T-helper 17 cell (primary cell): Measurements from ENCODE around the gene ZNF600. TPM values are rescaled to one million over a fixed set of nuclear protein-coding genes. Genes with fewer than 3 reads are reported as not detected.
"Not testable (repeated sequence)": the region's sequence is repeated elsewhere in the genome, so short reads cannot be mapped to it uniquely, and the experiment has no call there.

ENCODE experiments used
- ATAC-seq: fragments of 150-1000 bp; cut with Tn5 transposase; 2 replicates; pipeline ENCODE4 v1.10.0; 2021; ENCODE audit warnings: mild to moderate bottlenecking, moderate library complexity
- DNase-seq, 3 donors: peaks; one replicate each; pipeline versions ENCODE4 v3.0.0 to v3.0.0-alpha.2; 2020 to 2021
- H3K9me3 ChIP-seq: one replicate; pipeline ENCODE4 v1.7.0; 2013; ENCODE audit warnings: low read length, mild to moderate bottlenecking; ENCODE audit not compliant: control insufficient read depth, poor library complexity, severe bottlenecking
- H3K27ac Mint-ChIP-seq: one replicate; pipeline ENCODE4 v1.8.0; 2022; ENCODE audit warnings: mild to moderate bottlenecking, moderate library complexity, mixed read lengths
- H3K27me3 Mint-ChIP-seq: one replicate; pipeline ENCODE4 v1.8.0; 2022; ENCODE audit warnings: mixed read lengths
- H3K36me3 Mint-ChIP-seq: one replicate; pipeline ENCODE4 v1.8.0; 2022; ENCODE audit warnings: low read depth, mixed read lengths
- H3K4me1 Mint-ChIP-seq: one replicate; pipeline ENCODE4 v1.8.0; 2022; ENCODE audit warnings: mild to moderate bottlenecking, mixed read lengths
- H3K4me3 Mint-ChIP-seq: one replicate; pipeline ENCODE4 v1.8.0; 2022; ENCODE audit warnings: mild to moderate bottlenecking, moderate library complexity, mixed read lengths
- total RNA-seq, 4 donors: library from RNA in 2 of 4; stranded (reverse) in 2 of 4; gene quantifications; one replicate each; pipeline ENCODE4 v1.2.3 and lab custom pipeline; 2022 to 2026

ZNF600 gene
- total RNA-seq, 2 donors from 2014 or later, result 5.7 to 17.9 TPM

DNA sequence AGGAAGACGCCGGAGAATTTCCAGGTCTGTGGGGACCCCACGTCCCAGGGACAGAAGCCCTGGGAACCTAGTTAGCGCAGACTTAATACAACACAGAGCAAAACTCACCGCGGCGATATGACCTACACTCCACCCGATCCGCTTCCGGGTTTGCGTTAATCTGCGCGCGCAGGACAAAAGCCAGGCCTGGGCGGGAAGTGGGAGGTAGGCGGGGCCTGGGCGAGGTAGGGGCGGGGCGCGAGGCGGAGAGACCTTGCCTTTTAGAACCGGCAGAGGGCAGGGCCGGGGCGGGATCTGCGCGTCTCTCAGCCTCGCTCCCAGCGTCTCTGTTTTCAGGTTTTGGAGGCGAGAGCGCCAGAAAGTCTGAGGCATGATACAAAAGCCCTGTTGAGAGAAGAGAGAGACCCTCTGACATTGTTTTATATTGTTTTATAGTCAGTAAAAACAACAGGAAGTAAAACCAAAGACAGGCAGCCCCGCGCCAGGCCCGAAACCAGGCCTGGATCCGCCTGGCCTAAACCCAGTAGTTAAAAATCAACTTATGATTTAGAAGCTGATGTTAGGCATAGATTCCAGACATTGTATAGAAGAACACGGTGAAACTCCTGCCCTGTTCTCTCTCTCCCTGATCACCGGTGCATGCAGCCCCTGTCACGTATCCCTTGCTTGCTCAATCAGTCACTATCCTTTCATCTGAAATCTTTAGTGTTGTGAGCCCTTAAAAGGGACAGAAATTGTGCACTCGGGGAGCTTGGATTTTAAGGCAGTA, 51.5 kb downstream of the ZNF600 start, which contains the start of gene ZNF611:
Gene ZNF611, minus strand, starts transcription at position 152 of the 769 bp plus-strand sequence. CDS start 19,150 bp downstream, outside the sequence.
- Mint-ChIP-seq H3K27ac (peak within 1 kb of the TSS; percentile 91), H3K4me1 (peaks cover 13% of the 10 kb centered on the region), H3K36me3 (peaks cover 2% of the 10 kb centered on the region), H3K27me3 (no peaks in the 10 kb centered on the region), H3K4me3 (peak within 1 kb of the TSS; percentile 91)
- peak; percentile 99 for ATAC-seq
- H3K9me3 ChIP-seq, result no peaks in the 10 kb centered on the region
- peak; percentile 97 to 99 (median 99) for DNase-seq

DNA sequence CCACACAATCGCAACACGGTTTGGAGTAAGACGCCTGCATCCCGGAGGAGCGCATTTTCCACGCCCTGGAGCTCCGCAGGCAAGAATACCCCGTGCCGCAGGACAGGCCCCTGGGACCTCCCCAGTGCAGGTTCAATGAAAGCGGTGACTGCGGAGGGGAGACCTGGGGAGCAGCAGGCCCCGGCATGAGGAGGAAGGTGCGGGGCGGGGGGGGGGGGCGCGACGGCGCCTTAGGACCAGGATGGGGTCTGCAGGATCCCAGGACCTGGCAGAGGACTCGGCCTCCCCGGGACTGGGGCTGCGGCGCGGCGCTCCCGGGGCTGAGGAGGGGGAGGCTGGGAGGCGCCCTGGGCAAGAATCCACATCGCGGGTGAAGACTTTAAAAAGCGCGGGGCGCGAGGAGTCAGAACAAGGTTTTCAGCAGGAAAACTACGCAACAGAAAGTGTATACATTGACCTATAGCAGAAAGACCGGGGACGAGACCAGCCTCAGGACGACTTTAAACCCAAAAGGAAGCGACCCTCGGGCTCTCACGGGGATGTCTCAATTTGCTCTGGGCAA, 52.2 kb downstream of the ZNF600 start:
- peak overlapping the region; percentile 91 for H3K27ac Mint-ChIP-seq
- peaks cover 13% of the 10 kb centered on the region for H3K4me1 Mint-ChIP-seq
- H3K36me3 Mint-ChIP-seq, result peaks cover 2% of the 10 kb centered on the region

DNA sequence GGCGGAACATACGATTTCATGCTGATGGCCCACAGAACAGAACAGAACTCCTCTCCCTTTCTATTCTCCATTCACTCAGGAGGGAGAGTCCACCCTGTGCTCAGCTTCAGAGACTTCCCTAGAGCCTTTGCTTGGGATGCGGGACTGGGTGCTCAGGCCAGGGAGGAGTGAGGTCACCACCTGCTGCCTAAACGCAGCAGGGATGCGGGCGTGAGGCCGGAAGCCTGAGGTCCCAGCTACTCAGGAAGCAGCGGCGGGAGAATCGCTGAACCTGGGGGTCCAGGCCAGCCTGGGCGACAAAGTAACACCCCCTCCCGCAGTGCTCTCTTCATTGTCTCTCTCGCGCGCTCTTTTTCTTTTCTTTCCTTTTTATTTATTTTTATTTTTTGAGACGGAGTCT, 60.5 kb downstream of the ZNF600 start:
- not testable (repeated sequence) for H3K27ac Mint-ChIP-seq

More for the DNA sequence above, 52.2 kb downstream of the ZNF600 start:
- H3K9me3 ChIP-seq, result no peaks in the 10 kb centered on the region
- Mint-ChIP-seq H3K4me3 (peak overlapping the region; percentile 91), H3K27me3 (no peaks in the 10 kb centered on the region)
- ATAC-seq, result peak; percentile 44
- DNase-seq, result peak in 1 of 3 donors; percentile 16

DNA sequence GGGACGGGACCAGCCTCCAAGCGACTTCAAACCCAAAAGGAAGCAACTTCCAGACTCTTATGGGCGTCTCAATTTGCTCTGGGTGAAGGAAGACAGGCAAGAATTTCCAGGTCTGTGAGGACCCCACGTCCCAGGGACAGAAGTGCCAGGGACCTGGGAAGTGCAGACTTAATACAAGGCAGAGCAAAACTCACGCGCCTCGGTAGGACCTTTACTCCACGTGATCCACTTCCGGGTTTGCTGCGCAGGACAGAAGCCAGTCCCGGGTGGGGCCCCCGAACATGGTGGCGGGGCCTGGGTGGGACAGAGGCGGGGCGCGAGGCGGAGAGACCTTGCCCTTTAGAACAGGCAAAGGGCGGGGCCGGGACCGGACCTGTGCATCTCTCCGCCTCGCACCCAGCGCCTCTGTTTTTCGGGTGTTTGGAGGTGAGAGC, 61.0 kb downstream of the ZNF600 start:
- H3K27me3 Mint-ChIP-seq, result no peaks in the 10 kb centered on the region
- H3K9me3 ChIP-seq, result no peaks in the 10 kb centered on the region
- DNase-seq (no peak), ATAC-seq (no peak)
- no peaks in the 10 kb centered on the region for H3K4me1 Mint-ChIP-seq
- peaks cover 13% of the 10 kb centered on the region for H3K36me3 Mint-ChIP-seq
- no peak overlapping the region for H3K4me3 Mint-ChIP-seq
- no peak overlapping the region for H3K27ac Mint-ChIP-seq

More for the DNA sequence above, 60.5 kb downstream of the ZNF600 start:
- H3K4me3 Mint-ChIP-seq, H3K27me3 Mint-ChIP-seq, ATAC-seq, H3K9me3 ChIP-seq, DNase-seq, H3K4me1 Mint-ChIP-seq: not testable (repeated sequence)
- peaks cover 13% of the 10 kb centered on the region for H3K36me3 Mint-ChIP-seq

DNA sequence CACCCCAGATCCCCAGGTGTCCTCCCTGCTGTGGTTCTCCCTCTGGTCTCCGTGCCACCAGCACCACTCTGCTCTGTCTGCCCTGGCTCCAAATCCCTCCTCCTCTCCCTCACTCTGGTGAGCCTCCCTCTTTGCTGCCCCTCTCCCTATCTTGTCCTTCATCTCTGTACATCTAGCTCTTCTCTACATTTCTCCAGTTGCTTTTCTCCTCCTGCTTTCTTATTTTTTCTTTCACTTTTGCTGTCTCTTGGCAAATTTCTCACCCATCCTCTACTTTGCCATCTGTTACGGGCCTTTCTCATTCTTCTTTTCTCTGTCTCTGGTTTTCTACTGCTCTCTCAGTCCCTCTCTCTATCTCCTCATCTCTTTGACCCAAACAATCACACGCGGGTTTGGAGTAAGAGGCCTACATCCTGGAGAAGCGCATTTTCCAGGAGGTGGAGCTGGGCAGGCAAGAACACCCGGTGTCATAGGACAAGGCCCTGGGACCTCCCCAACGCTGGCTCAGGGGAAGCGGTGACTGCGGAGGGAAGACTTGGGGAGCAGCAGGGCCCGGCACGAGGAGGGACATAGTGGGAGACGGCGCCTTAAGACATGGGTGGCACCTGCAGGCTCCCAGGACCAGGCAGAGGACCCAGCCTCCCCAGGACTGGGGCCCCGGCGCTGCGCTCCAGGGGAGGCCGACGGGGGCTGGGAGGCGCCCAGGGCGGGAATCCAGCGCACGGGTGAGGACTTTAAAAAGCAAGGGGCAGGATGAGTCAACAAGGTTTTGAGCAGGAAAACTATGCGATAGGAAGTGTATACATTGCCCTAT, 61.7 kb downstream of the ZNF600 start:
- Mint-ChIP-seq H3K36me3 (peaks cover 13% of the 10 kb centered on the region), H3K4me1 (no peaks in the 10 kb centered on the region), H3K27me3 (no peaks in the 10 kb centered on the region), H3K4me3 (peak overlapping the region; percentile 10), H3K27ac (no peak overlapping the region)
- ATAC-seq, result no peak
- DNase-seq, result no peak
- H3K9me3 ChIP-seq, result no peaks in the 10 kb centered on the region

DNA sequence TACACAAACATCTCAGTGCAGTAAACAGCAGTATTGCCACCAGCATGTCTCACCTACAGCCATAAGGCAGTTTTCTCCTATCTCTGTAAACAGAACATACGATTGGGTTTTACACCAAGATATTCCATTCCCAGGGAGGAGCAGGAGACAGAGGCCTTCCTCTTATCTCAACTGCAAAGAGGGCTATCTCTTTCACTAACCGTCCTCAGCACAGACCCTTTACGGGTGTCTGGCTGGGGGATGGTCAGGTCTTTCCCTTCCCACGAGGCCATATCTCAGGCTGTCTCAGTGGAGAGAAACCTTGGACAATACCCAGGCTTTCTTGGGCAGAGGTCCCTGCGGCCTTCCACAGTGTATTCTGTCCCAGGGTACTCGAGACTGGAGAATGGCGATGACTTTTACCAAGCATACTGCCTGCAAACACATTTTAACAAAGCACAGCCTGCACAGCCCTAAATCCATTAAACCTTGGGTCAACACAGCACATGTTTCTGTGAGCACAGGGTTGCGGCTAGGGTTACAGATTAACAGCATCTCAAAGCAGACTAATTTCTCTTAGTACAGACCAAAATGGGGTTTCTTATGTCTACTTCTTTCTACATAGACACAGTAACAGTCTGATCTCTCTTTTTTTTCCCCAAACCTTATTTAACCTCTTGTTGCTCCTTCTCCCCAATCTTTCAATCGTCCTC, 62.5 kb downstream of the ZNF600 start:
- peaks cover 13% of the 10 kb centered on the region for H3K36me3 Mint-ChIP-seq
- H3K9me3 ChIP-seq, H3K27me3 Mint-ChIP-seq, DNase-seq, H3K4me1 Mint-ChIP-seq, ATAC-seq, H3K4me3 Mint-ChIP-seq, H3K27ac Mint-ChIP-seq: not testable (repeated sequence)

DNA sequence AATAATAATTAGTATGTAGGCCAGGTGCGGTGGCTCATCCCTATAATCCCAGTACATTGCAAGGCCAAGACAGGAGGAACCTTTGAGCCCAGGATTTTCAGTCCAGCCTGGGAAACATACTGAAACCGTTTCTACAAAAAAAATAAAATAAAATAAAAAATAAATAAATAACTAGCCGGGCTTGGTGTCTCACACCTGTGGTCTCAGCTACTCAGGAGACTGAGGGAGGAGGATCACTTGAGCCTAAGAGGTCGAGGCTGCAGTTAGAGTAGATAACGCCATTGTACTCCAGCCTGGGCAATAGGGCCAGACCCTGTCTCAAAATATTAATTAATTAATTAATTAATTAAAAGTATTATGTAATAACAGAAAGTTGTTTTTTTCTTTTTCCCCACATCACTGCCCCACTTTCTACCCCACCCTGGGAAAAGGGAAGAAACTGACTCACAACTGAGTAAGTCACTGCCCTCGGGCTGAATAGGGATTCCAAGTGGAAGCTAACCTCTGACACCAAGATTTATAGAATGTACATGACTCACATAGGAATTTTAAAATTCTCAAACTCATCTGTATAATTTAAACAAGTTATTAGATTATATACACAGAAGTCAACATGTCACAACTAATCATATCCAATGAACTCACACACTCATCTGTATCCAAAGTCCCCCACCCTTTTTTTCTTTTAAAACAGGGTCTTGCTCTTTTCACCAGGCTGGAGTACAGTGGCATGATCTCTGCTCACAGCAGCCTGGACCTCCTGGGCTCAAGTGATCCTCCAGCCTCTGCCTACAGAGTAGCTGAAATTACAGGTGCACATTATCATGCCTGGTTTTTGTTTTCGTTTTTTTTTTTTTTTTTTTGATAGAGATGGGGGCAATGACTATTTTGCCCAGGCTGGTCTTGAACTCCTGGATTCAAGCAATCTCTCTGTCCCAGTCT, 64.3 kb downstream of the ZNF600 start:
- DNase-seq (no peak), ATAC-seq (no peak)
- Mint-ChIP-seq H3K36me3 (peaks cover 10% of the 10 kb centered on the region), H3K27ac (no peak overlapping the region), H3K4me1 (no peaks in the 10 kb centered on the region), H3K4me3 (no peak overlapping the region), H3K27me3 (no peaks in the 10 kb centered on the region)
- no peaks in the 10 kb centered on the region for H3K9me3 ChIP-seq

DNA sequence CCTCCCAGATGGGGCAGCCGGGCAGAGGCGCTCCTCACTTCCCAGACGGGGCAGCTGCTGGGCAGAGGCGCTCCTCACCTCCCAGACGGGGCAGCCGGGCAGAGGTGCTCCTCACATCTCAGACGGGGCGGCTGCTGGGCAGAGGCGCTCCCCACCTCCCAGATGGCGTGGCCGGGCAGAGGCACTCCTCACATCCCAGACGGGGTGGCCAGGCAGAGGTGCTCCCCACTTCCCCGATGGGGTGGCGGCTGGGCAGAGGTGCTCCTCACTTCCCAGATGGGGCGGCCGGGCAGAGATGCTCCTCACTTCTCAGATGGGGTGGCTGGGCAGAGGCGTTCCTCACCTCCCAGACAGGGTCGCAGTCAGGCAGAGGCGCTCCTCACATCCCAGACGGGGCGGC, 66.0 kb downstream of the ZNF600 start:
- not testable (repeated sequence) for H3K9me3 ChIP-seq, ATAC-seq, H3K4me1 Mint-ChIP-seq, H3K27me3 Mint-ChIP-seq, H3K36me3 Mint-ChIP-seq, H3K27ac Mint-ChIP-seq, DNase-seq, H3K4me3 Mint-ChIP-seq

DNA sequence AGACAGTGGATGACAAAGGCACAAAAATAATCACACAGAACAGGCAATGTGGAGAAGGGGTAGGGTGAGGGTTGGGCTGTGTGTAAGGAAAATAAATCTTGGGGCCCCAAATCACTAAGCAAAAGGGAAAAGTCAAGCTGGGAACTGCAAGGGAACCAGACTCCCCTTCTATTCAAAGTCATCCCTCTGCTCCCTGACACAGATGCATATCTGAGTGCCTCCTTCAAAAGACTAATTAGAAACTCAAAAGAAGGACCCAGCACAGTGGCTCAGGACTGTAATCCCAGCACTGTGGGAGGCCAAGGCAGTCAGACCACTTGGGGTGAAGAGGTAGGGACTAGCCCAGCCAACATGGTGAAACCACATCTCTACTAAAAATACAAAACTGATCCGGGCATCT, 70.1 kb downstream of the ZNF600 start:
- no peaks in the 10 kb centered on the region for H3K4me1 Mint-ChIP-seq
- ATAC-seq (no peak), DNase-seq (no peak)
- no peaks in the 10 kb centered on the region for H3K9me3 ChIP-seq
- H3K27me3 Mint-ChIP-seq, result no peaks in the 10 kb centered on the region
- H3K36me3 Mint-ChIP-seq, result peaks cover 4% of the 10 kb centered on the region
- no peak overlapping the region for H3K4me3 Mint-ChIP-seq
- no peak overlapping the region for H3K27ac Mint-ChIP-seq

DNA sequence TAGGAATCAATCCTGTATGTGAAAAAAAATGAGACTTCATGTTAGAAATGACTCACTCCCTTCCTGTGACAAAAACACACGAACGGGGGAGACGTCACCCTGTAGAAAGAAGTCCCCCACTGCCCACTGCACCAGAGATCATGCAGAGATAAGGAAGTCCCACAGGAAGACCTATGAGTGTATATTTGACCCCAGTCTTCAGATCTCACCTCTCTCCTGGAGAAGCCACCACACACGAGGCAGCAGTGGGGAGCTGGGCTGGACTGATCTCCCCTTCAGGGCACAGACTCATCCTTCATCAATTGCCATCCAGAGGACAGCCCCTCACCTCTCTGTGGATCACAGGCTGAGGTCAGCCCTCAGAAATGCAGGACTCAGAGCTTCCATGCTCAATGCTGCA, 70.7 kb downstream of the ZNF600 start:
- not testable (repeated sequence) for H3K4me1 Mint-ChIP-seq, ATAC-seq, H3K27ac Mint-ChIP-seq, DNase-seq, H3K9me3 ChIP-seq, H3K36me3 Mint-ChIP-seq, H3K27me3 Mint-ChIP-seq, H3K4me3 Mint-ChIP-seq

DNA sequence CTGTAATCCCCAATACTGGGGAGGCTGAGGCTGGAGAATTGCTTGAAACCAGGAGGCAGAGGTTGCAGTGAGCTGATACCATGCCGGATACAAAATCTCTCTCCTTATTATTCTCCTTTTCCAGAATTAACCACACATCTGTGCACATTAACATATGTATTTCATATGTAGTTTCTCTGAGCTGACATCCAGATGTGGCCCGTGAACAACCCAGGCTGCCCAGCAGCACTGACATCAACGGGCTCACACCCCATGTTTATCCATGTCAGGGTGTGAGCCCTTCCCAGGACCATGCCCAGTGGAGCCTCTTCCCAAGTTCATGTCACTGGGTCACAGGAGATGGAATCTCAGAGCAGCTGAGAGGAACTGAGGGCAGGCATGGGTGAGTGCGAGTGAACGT, 71.3 kb downstream of the ZNF600 start:
- not testable (repeated sequence) for ATAC-seq, H3K4me1 Mint-ChIP-seq

More for the DNA sequence above, 71.3 kb downstream of the ZNF600 start:
- H3K9me3 ChIP-seq, H3K27ac Mint-ChIP-seq, H3K27me3 Mint-ChIP-seq, H3K36me3 Mint-ChIP-seq, H3K4me3 Mint-ChIP-seq, DNase-seq: not testable (repeated sequence)
